Measurements from ENCODE around the gene RNF217. TPM values are rescaled to one million over a fixed set of nuclear protein-coding genes. Genes with fewer than 3 reads are reported as not detected.

The RNF217 gene
- total RNA-seq, 2 donors from 2014 or later = 24.0 to 28.1 TPM

DNA sequence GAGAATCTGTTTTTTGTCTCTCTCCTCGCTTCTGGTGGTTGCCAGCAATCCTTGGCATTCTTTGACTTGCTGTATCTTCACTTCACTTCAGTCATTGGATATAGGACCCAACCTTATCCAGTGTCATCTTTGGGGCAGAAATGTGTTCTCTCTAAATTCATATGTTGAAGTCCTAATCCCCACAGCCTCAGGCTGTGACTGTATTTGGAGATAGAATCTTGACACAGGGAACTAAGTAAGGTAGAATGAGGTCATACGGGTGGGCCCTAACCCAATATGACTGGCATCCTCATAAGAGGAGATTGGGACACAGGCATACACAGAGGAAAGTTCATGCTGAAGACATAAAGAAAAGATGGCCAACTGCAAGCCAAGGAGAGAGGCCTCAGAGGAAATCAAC is 139.4 kb downstream of the RNF217 start:
- no peak overlapping the region for H3K9ac ChIP-seq (ENCODE audit: extremely low read depth, low read length, poor library complexity, severe bottlenecking)
- H3K27ac ChIP-seq (ENCODE audit: low read depth, low read length) = no peak overlapping the region

GRCh38 chr6:125102411-125102810 is 140.2 kb downstream of the RNF217 start:
- H3K27me3 Mint-ChIP-seq (ENCODE audit: insufficient read depth) = peaks cover 33% of the 10 kb centered on the region
- H3K9me3 Mint-ChIP-seq = no peaks in the 10 kb centered on the region

More for the DNA sequence above, 139.4 kb downstream of the RNF217 start:
- Histone ChIP-seq H3K4me3 (ENCODE audit: low read length) (no peak overlapping the region), H3K36me3 (ENCODE audit: control insufficient read depth, insufficient read depth, low read length) (no peaks in the 10 kb centered on the region), H3K4me1 (ENCODE audit: control insufficient read depth, insufficient read depth, low read length) (no peaks in the 10 kb centered on the region), H3K27me3 (ENCODE audit: control insufficient read depth, insufficient read depth, low read length, poor library complexity, severe bottlenecking) (peaks cover 18% of the 10 kb centered on the region), H3K9me3 (ENCODE audit: control insufficient read depth, low read length) (no peaks in the 10 kb centered on the region)
- DNase-seq = no peak
- no peak overlapping the region for H3K27ac Mint-ChIP-seq
- H3K36me3 Mint-ChIP-seq (ENCODE audit: low read depth) = no peaks in the 10 kb centered on the region
- H3K27me3 Mint-ChIP-seq (ENCODE audit: insufficient read depth) = peaks cover 33% of the 10 kb centered on the region
- TF ChIP-seq, protein P1, sequence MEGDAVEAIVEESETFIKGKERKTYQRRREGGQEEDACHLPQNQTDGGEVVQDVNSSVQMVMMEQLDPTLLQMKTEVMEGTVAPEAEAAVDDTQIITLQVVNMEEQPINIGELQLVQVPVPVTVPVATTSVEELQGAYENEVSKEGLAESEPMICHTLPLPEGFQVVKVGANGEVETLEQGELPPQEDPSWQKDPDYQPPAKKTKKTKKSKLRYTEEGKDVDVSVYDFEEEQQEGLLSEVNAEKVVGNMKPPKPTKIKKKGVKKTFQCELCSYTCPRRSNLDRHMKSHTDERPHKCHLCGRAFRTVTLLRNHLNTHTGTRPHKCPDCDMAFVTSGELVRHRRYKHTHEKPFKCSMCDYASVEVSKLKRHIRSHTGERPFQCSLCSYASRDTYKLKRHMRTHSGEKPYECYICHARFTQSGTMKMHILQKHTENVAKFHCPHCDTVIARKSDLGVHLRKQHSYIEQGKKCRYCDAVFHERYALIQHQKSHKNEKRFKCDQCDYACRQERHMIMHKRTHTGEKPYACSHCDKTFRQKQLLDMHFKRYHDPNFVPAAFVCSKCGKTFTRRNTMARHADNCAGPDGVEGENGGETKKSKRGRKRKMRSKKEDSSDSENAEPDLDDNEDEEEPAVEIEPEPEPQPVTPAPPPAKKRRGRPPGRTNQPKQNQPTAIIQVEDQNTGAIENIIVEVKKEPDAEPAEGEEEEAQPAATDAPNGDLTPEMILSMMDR (conservative IDR thresholded peaks at IDR 0.05) = no peak
- no peak overlapping the region for H3K4me3 Mint-ChIP-seq
- H3K9me3 Mint-ChIP-seq = no peaks in the 10 kb centered on the region
- H3K4me1 Mint-ChIP-seq = peaks cover 2% of the 10 kb centered on the region
- WGBS, 2 experiments (ENCODE audit: insufficient coverage in 1 of 2, insufficient read length in 1 of 2) = 88 to 90% methylated on average over 2 of the region's 2 CpGs

GRCh38 chr6:125102891-125103290 is 140.7 kb downstream of the RNF217 start:
- H3K27me3 ChIP-seq (ENCODE audit: control insufficient read depth, insufficient read depth, low read length, poor library complexity, severe bottlenecking) = peaks cover 18% of the 10 kb centered on the region
- Mint-ChIP-seq H3K27ac (no peak overlapping the region), H3K27me3 (ENCODE audit: insufficient read depth) (peaks cover 33% of the 10 kb centered on the region), H3K9me3 (peaks cover under 1% of the 10 kb centered on the region), H3K4me3 (no peak overlapping the region), H3K4me1 (peaks cover 2% of the 10 kb centered on the region), H3K36me3 (ENCODE audit: low read depth) (no peaks in the 10 kb centered on the region)
- H3K36me3 ChIP-seq (ENCODE audit: control insufficient read depth, insufficient read depth, low read length) = no peaks in the 10 kb centered on the region
- no peak for DNase-seq
- H3K4me3 ChIP-seq (ENCODE audit: low read length) = no peak overlapping the region
- H3K9me3 ChIP-seq (ENCODE audit: control insufficient read depth, low read length) = no peaks in the 10 kb centered on the region
- no peak overlapping the region for H3K27ac ChIP-seq (ENCODE audit: low read depth, low read length)
- H3K9ac ChIP-seq (ENCODE audit: extremely low read depth, low read length, poor library complexity, severe bottlenecking) = no peak overlapping the region
- H3K4me1 ChIP-seq (ENCODE audit: control insufficient read depth, insufficient read depth, low read length) = no peaks in the 10 kb centered on the region
- WGBS, 2 experiments (ENCODE audit: insufficient coverage in 1 of 2, insufficient read length in 1 of 2) = 100% methylated on average over 2 of the region's 2 CpGs; no CpG with 5 or more reads in 1 of the 2 experiments
- TF ChIP-seq, protein P1 (conservative IDR thresholded peaks at IDR 0.05) = no peak

More at GRCh38 chr6:125102411-125102810, 140.2 kb downstream of the RNF217 start:
- TF ChIP-seq, protein P1 (conservative IDR thresholded peaks at IDR 0.05) = no peak
- H3K27ac Mint-ChIP-seq = no peak overlapping the region
- Histone ChIP-seq H3K36me3 (ENCODE audit: control insufficient read depth, insufficient read depth, low read length) (no peaks in the 10 kb centered on the region), H3K27me3 (ENCODE audit: control insufficient read depth, insufficient read depth, low read length, poor library complexity, severe bottlenecking) (peaks cover 18% of the 10 kb centered on the region), H3K9ac (ENCODE audit: extremely low read depth, low read length, poor library complexity, severe bottlenecking) (no peak overlapping the region), H3K4me3 (ENCODE audit: low read length) (no peak overlapping the region), H3K27ac (ENCODE audit: low read depth, low read length) (no peak overlapping the region), H3K4me1 (ENCODE audit: control insufficient read depth, insufficient read depth, low read length) (no peaks in the 10 kb centered on the region), H3K9me3 (ENCODE audit: control insufficient read depth, low read length) (no peaks in the 10 kb centered on the region)
- DNase-seq = no peak
- peaks cover 2% of the 10 kb centered on the region for H3K4me1 Mint-ChIP-seq
- no peak overlapping the region for H3K4me3 Mint-ChIP-seq
- no peaks in the 10 kb centered on the region for H3K36me3 Mint-ChIP-seq (ENCODE audit: low read depth)
- WGBS, 2 experiments (ENCODE audit: insufficient coverage in 1 of 2, insufficient read length in 1 of 2) = 90% methylated on average over 3 of the region's 3 CpGs; no CpG with 5 or more reads in 1 of the 2 experiments
